CD4-positive, alpha-beta T cell (primary cell): ENCODE measurements around the gene HTATIP2. TPM values are rescaled to one million over a fixed set of nuclear protein-coding genes. Genes with fewer than 3 reads are reported as not detected.

Source experiments
- ATAC-seq: fragments of 200-7000 bp; cut with Tn5 transposase; one replicate; pipeline ENCODE4 v1.10.0; 2022; ENCODE audit warnings: mild to moderate bottlenecking; ENCODE audit not compliant: poor library complexity
- CTCF ChIA-PET: fragments of 350-600 bp; sonication (Branson Sonifier 250); formaldehyde crosslinking; loops from one replicate; lab custom pipeline; 2021; ENCODE audit warnings: antibody characterized with exemption, inconsistent platforms; lab: Charles Lee
- POLR2A ChIA-PET: fragments of 350-600 bp; sonication (Branson Sonifier 250); formaldehyde crosslinking; loops from one replicate; lab custom pipeline; 2021; ENCODE audit warnings: antibody characterized with exemption, inconsistent platforms; lab: Charles Lee
- DNase-seq, 14 experiments: peaks; one replicate each; pipeline ENCODE4 v3.0.0-alpha.2; 2013 to 2020; ENCODE audit warnings: mixed read lengths in 2 of 14
- H3K27ac ChIP-seq, 2 donors: one replicate each; pipeline versions ENCODE4 v1.5.1 to v1.7.0; 2013; ENCODE audit warnings: low read length in 2 of 2, low read depth in 1 of 2, mild to moderate bottlenecking in 1 of 2
- H3K27me3 ChIP-seq, 2 experiments: 1 replicate in 1 of 2; 2 replicates in 1 of 2; pipeline versions ENCODE4 v1.6.1 to v1.7.0; 2013; ENCODE audit warnings: low read length in 2 of 2, control low read depth in 1 of 2, mild to moderate bottlenecking in 1 of 2, moderate library complexity in 1 of 2; ENCODE audit not compliant: insufficient read depth in 2 of 2, control insufficient read depth in 1 of 2
- H3K36me3 ChIP-seq: one replicate; pipeline ENCODE4 v1.6.1; 2013; ENCODE audit warnings: low read length, control low read depth; ENCODE audit not compliant: insufficient read depth
- H3K4me1 ChIP-seq: one replicate; pipeline ENCODE4 v1.6.1; 2013; ENCODE audit warnings: low read length, control low read depth; ENCODE audit not compliant: insufficient read depth
- H3K4me3 ChIP-seq: one replicate; pipeline ENCODE4 v1.5.1; 2013; ENCODE audit warnings: mild to moderate bottlenecking, low read length, moderate library complexity
- H3K9me3 ChIP-seq, 2 experiments: 1 replicate in 1 of 2; 2 replicates in 1 of 2; pipeline versions ENCODE4 v1.6.1 to v1.7.0; 2013; ENCODE audit warnings: low read length in 2 of 2, mild to moderate bottlenecking in 2 of 2, control low read depth in 1 of 2, moderate library complexity in 1 of 2; ENCODE audit not compliant: control insufficient read depth in 1 of 2, insufficient read depth in 1 of 2
- H3K27ac Mint-ChIP-seq: one replicate; pipeline ENCODE4 v1.8.0; 2020; ENCODE audit warnings: mixed read lengths
- H3K27me3 Mint-ChIP-seq: one replicate; pipeline ENCODE4 v1.8.0; 2021; ENCODE audit warnings: mixed read lengths
- H3K36me3 Mint-ChIP-seq: one replicate; pipeline ENCODE4 v1.8.0; 2021; ENCODE audit warnings: low read depth, mixed read lengths
- H3K4me1 Mint-ChIP-seq: one replicate; pipeline ENCODE4 v1.8.0; 2021; ENCODE audit warnings: low read depth, mixed read lengths
- H3K4me3 Mint-ChIP-seq: one replicate; pipeline ENCODE4 v1.8.0; 2020; ENCODE audit warnings: mild to moderate bottlenecking, mixed read lengths
- H3K9me3 Mint-ChIP-seq: one replicate; pipeline ENCODE4 v1.8.0; 2020; ENCODE audit warnings: mixed read lengths
- intact Hi-C, 2 experiments: fragments of 100-400 bp; cut with DNase I in 1 of 2; cut with micrococcal nuclease in 1 of 2; formaldehyde crosslinking; loops; one replicate each; pipeline versions ENCODE4 v1.15.1 to v1.9.0; 2023 to 2025; cut with DNase I, micrococcal nuclease
- total RNA-seq, 174 experiments: library from RNA in 2 of 174; stranded (reverse) in 2 of 174; gene quantifications; one replicate each; pipeline ENCODE4 v1.2.3 and lab custom pipeline; 2021 to 2026
- TF ChIP-seq, protein P1 (sequence below): fragments of 200-600 bp; IDR thresholded peaks from one replicate; pipeline ENCODE4 v1.8.0; 2022; ENCODE audit warnings: antibody characterized with exemption, mild to moderate bottlenecking

The HTATIP2 gene
- total RNA-seq, 2 experiments from 2014 or later, result 8.1 to 9.8 TPM

DNA sequence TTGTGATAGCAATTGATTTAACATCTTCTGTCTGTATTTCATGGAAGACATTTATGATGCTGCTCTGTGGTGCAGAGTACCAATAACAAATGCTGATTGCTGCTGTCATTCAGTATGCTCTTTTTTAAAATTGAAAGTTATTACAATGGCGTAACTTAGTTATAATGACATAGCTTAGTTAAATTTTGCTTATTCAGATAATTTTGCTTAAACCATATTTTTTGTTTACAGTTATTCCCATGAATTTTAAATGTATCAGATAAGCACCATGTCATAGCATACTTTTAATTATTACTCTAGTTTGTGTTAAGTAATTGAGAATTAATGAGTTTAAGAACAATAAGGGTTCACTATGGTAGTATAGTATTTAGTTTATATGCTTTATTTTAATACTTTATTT lies 39.5 kb downstream of the HTATIP2 start:
- H3K4me3 ChIP-seq, result no peak overlapping the region
- Mint-ChIP-seq H3K9me3 (no peaks in the 10 kb centered on the region), H3K27me3 (no peaks in the 10 kb centered on the region), H3K27ac (no peak overlapping the region), H3K36me3 (peaks cover 75% of the 10 kb centered on the region), H3K4me3 (no peak overlapping the region), H3K4me1 (peaks cover 11% of the 10 kb centered on the region)
- no peaks in the 10 kb centered on the region for H3K27me3 ChIP-seq
- no peaks in the 10 kb centered on the region for H3K4me1 ChIP-seq
- CTCF ChIA-PET, result no interaction called here
- H3K27ac ChIP-seq, result no peak overlapping the region
- TF ChIP-seq, protein P1, sequence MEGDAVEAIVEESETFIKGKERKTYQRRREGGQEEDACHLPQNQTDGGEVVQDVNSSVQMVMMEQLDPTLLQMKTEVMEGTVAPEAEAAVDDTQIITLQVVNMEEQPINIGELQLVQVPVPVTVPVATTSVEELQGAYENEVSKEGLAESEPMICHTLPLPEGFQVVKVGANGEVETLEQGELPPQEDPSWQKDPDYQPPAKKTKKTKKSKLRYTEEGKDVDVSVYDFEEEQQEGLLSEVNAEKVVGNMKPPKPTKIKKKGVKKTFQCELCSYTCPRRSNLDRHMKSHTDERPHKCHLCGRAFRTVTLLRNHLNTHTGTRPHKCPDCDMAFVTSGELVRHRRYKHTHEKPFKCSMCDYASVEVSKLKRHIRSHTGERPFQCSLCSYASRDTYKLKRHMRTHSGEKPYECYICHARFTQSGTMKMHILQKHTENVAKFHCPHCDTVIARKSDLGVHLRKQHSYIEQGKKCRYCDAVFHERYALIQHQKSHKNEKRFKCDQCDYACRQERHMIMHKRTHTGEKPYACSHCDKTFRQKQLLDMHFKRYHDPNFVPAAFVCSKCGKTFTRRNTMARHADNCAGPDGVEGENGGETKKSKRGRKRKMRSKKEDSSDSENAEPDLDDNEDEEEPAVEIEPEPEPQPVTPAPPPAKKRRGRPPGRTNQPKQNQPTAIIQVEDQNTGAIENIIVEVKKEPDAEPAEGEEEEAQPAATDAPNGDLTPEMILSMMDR, result no peak
- no peaks in the 10 kb centered on the region for H3K9me3 ChIP-seq
- DNase-seq (no peak), ATAC-seq (no peak)
- intact Hi-C loops, result no loop called here
- H3K36me3 ChIP-seq, result peaks cover 42% of the 10 kb centered on the region
- POLR2A ChIA-PET, result interaction anchor here (0.7 kb wide), 1 partner anchor 135 kb away, joined by 3 read pairs; no protein-coding TSS in a partner anchor

DNA sequence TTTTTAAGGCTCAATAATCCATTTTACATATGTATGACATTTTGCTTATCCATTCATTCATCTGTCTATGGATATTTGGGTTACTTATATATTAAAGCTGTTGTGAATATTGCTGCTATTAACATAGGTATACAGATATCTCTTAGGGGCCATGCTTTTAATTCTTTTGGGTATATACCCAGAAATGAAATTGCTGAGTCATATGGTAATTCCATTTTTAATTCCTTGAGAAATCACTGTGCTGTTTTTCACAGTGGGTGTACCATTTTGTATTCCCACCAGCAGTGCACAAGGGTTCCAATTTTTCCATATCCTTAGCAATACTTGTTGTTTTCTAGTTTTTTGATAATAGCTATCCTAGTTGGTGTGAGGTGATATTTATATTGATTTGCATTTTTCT lies 43.0 kb downstream of the HTATIP2 start:
- H3K36me3 ChIP-seq, result peaks cover 52% of the 10 kb centered on the region
- no peak overlapping the region for H3K27ac ChIP-seq
- H3K4me3 ChIP-seq, result no peak overlapping the region
- intact Hi-C loops, result no loop called here
- TF ChIP-seq, protein P1, result no peak
- ChIA-PET CTCF (interaction anchor here (0.7 kb wide), 1 partner anchor 9 kb away, joined by 3 read pairs; no protein-coding TSS in a partner anchor), POLR2A (no interaction called here)
- peaks cover 9% of the 10 kb centered on the region for H3K4me1 Mint-ChIP-seq
- H3K4me3 Mint-ChIP-seq, result no peak overlapping the region
- H3K9me3 ChIP-seq, result no peaks in the 10 kb centered on the region
- no peaks in the 10 kb centered on the region for H3K9me3 Mint-ChIP-seq
- H3K27me3 Mint-ChIP-seq, result no peaks in the 10 kb centered on the region
- no peak for DNase-seq
- H3K36me3 Mint-ChIP-seq, result peaks cover 79% of the 10 kb centered on the region
- H3K27me3 ChIP-seq, result no peaks in the 10 kb centered on the region
- H3K4me1 ChIP-seq, result no peaks in the 10 kb centered on the region
- no peak for ATAC-seq
- no peak overlapping the region for H3K27ac Mint-ChIP-seq

DNA sequence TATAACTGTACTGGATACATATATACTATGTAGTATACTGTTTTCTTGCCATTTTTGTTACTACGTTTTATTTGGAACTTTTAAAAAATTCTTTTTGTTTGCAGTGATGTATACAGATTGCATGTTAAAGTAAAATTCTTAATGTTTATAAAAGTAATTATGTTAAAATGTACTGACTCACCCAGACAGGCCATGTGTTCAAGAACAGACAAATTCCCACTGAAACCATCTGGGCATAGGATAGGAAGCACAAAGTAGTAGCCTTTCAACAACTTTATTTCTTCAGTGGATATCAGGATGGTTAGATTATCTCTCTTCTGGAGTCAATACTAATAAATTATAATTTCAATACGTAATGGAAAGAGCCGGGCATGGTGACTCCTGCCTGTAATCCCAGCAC lies 43.8 kb downstream of the HTATIP2 start:
- Histone ChIP-seq H3K36me3 (peaks cover 52% of the 10 kb centered on the region), H3K4me3 (no peak overlapping the region), H3K27me3 (no peaks in the 10 kb centered on the region), H3K9me3 (no peaks in the 10 kb centered on the region), H3K27ac (no peak overlapping the region), H3K4me1 (no peaks in the 10 kb centered on the region)
- no peaks in the 10 kb centered on the region for H3K27me3 Mint-ChIP-seq
- no peaks in the 10 kb centered on the region for H3K9me3 Mint-ChIP-seq
- ATAC-seq (no peak), DNase-seq (no peak)
- TF ChIP-seq, protein P1, result no peak
- ChIA-PET POLR2A (no interaction called here), CTCF (no interaction called here)
- H3K36me3 Mint-ChIP-seq, result peaks cover 79% of the 10 kb centered on the region
- H3K4me1 Mint-ChIP-seq, result peaks cover 15% of the 10 kb centered on the region
- intact Hi-C loops, result no loop called here
- no peak overlapping the region for H3K27ac Mint-ChIP-seq
- no peak overlapping the region for H3K4me3 Mint-ChIP-seq
